ENCODE data around the gene PCDHA8.
"Not testable (repeated sequence)": the region's sequence is repeated elsewhere in the genome, so short reads cannot be mapped to it uniquely, and the experiment has no call there.

The PCDHA8 gene

GRCh38 chr5:140870221-140871201, 29.5 kb downstream of the PCDHA8 start:
- no peak for DNase-seq (ENCODE audit: low read depth in 4 of 4, low spot score in 1 of 4)

GRCh38 chr5:140875085-140876065, 34.4 kb downstream of the PCDHA8 start, which contains the start of gene PCDHA12:
Gene PCDHA12 (plus strand): TSS chr5:140875308. CDS start chr5:140875473, 165 bp downstream.
- no peak for DNase-seq (ENCODE audit: low read depth in 4 of 4, low spot score in 1 of 4)

- DNase-seq (ENCODE audit: low read depth in 4 of 4, low spot score in 1 of 4): not testable (repeated sequence)
These were observed 35.7 kb downstream of the PCDHA8 start for GRCh38 chr5:140876541-140877261.

GRCh38 chr5:140877262-140877581, 36.2 kb downstream of the PCDHA8 start:
- no peak for DNase-seq (ENCODE audit: low read depth in 4 of 4, low spot score in 1 of 4)

- no peak for DNase-seq (ENCODE audit: low read depth in 4 of 4, low spot score in 1 of 4)
These were observed 41.1 kb downstream of the PCDHA8 start, which contains the start of gene PCDHA13 for GRCh38 chr5:140881889-140882590. Gene PCDHA13 (plus strand): TSS chr5:140882124. CDS start chr5:140882269, 145 bp downstream.

GRCh38 chr5:140882591-140882899, 41.6 kb downstream of the PCDHA8 start:
- DNase-seq (ENCODE audit: low read depth in 4 of 4, low spot score in 1 of 4): no peak

GRCh38 chr5:140883373-140883772, 42.4 kb downstream of the PCDHA8 start:
- DNase-seq (ENCODE audit: low read depth in 4 of 4, low spot score in 1 of 4): no peak

GRCh38 chr5:140883927-140884697, 43.1 kb downstream of the PCDHA8 start:
- DNase-seq (ENCODE audit: low read depth in 4 of 4, low spot score in 1 of 4): no peak

Data from stimulated activated CD4-positive, alpha-beta T cell treated with anti-CD3 and anti-CD28 coated beads, Interleukin-1b, Interleukin-23, amount 100 ng/mL, for 24 hours (primary cell).